ENCODE results near the gene MMAB. TPM values are rescaled to one million over a fixed set of nuclear protein-coding genes. Genes with fewer than 3 reads are reported as not detected.

MMAB gene
- total RNA-seq, 4 donors from 2014 or later = 15.1 to 31.0 (median 21.7) TPM

DNA sequence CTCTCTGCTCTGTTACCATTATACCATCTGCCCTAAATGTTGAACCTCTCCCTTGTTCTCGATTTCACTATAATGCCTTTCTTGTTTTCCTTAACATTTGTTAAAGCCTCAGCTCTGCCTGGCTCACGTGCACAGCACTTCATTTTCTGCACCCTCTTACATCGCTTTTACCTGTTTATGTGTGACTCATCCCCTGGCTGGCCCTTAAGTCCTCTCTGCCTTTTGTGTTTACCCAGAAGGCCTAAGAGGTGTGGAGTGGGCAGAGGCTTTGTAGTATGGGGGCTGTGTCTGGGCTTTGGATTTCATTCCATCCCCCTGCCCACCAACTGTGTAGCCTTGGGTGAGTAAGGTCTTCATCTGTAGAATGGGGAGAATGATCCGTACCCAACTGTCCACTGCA lies 59.3 kb downstream of the MMAB start:
- H3K4me3 ChIP-seq (ENCODE audit: low read depth, poor library complexity, severe bottlenecking) = no peak overlapping the region

GRCh38 chr12:109513051-109513450 lies 60.3 kb downstream of the MMAB start:
- no peak overlapping the region for H3K4me3 ChIP-seq (ENCODE audit: low read depth, poor library complexity, severe bottlenecking)
- intact Hi-C loops (cut with DNase I; ENCODE audit: low total_unique reads) = no loop called here
- whole genome bisulfite sequencing, 2 donors = 78 to 81% methylated on average over 8 of the region's 8 CpGs
- DNase-seq (ENCODE audit: low spot score in 2 of 2) = no peak
- TF ChIP-seq, protein P1, sequence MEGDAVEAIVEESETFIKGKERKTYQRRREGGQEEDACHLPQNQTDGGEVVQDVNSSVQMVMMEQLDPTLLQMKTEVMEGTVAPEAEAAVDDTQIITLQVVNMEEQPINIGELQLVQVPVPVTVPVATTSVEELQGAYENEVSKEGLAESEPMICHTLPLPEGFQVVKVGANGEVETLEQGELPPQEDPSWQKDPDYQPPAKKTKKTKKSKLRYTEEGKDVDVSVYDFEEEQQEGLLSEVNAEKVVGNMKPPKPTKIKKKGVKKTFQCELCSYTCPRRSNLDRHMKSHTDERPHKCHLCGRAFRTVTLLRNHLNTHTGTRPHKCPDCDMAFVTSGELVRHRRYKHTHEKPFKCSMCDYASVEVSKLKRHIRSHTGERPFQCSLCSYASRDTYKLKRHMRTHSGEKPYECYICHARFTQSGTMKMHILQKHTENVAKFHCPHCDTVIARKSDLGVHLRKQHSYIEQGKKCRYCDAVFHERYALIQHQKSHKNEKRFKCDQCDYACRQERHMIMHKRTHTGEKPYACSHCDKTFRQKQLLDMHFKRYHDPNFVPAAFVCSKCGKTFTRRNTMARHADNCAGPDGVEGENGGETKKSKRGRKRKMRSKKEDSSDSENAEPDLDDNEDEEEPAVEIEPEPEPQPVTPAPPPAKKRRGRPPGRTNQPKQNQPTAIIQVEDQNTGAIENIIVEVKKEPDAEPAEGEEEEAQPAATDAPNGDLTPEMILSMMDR (IDR thresholded peaks at IDR 0.05) = no peak
- TF ChIP-seq POLR2A (IDR thresholded peaks at IDR 0.05) = no peak

More for the DNA sequence above, 59.3 kb downstream of the MMAB start:
- no peak for DNase-seq (ENCODE audit: low spot score in 2 of 2)
- no peak for TF ChIP-seq POLR2A (IDR thresholded peaks at IDR 0.05)
- TF ChIP-seq, protein P1 (IDR thresholded peaks at IDR 0.05) = no peak
- intact Hi-C loops (cut with DNase I; ENCODE audit: low total_unique reads) = no loop called here
- WGBS, 2 donors = 93% methylated on average over 4 of the region's 4 CpGs

- H3K4me3 ChIP-seq (ENCODE audit: low read depth, poor library complexity, severe bottlenecking) = no peak overlapping the region
- no peak for DNase-seq (ENCODE audit: low spot score in 2 of 2)
- intact Hi-C loops (cut with DNase I; ENCODE audit: low total_unique reads) = no loop called here
- TF ChIP-seq POLR2A (IDR thresholded peaks at IDR 0.05) = no peak
- TF ChIP-seq, protein P1 (IDR thresholded peaks at IDR 0.05) = no peak
- 84 to 94% methylated on average over 1 of the region's 1 CpG for WGBS, 2 donors
Measured at GRCh38 chr12:109512608-109513007, 60.7 kb downstream of the MMAB start.

- intact Hi-C loops (cut with DNase I; ENCODE audit: low total_unique reads) = no loop called here
Measured at GRCh38 chr12:109510196-109510595, 63.1 kb downstream of the MMAB start.

DNA sequence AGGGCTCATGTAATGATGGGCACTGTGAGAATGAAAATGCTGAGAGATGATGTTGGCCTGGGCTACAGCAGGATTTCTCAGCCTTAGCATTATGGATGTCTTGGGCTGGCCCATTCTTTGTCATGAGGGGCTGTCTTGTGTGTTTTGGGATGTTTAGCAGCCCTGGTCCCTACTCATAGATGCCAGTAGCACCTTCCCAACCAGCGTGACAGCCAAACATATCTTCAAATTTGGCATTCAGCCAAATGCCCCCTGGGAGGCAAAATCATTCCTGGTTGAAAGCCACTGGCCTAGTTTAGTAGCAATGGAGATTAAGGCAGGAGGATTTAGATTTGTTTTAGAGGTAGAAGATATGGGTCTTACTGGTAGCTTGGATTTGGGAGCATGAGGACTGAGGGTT lies 69.2 kb downstream of the MMAB start:
- 33 to 46% methylated on average over 1 of the region's 1 CpG for WGBS, 2 donors
- intact Hi-C loops (cut with DNase I; ENCODE audit: low total_unique reads) = no loop called here
- no peak for DNase-seq (ENCODE audit: low spot score in 2 of 2)
- no peak overlapping the region for H3K4me3 ChIP-seq (ENCODE audit: low read depth, poor library complexity, severe bottlenecking)
- no peak for TF ChIP-seq POLR2A (IDR thresholded peaks at IDR 0.05)
- TF ChIP-seq, protein P1 (IDR thresholded peaks at IDR 0.05) = no peak

More at GRCh38 chr12:109510196-109510595, 63.1 kb downstream of the MMAB start:
- TF ChIP-seq, protein P1 (IDR thresholded peaks at IDR 0.05) = no peak
- no peak for TF ChIP-seq POLR2A (IDR thresholded peaks at IDR 0.05)
- WGBS, 2 donors = 92 to 96% methylated on average over 9 to 13 of the region's 15 CpGs
- H3K4me3 ChIP-seq (ENCODE audit: low read depth, poor library complexity, severe bottlenecking) = no peak overlapping the region
- no peak for DNase-seq (ENCODE audit: low spot score in 2 of 2)

Other genes with a start within 250 kb of the MMAB start
- gene MYO1H, start 225.6 kb downstream of the MMAB start, total RNA-seq = under 1 TPM in 2 of 4 donors, not detected in 2; 0.20 to 0.75 TPM
- 10 to 100 TPM; 22.3 to 60.1 (median 44.1) TPM for gene KCTD10, start 96.2 kb downstream of the MMAB start, total RNA-seq
- gene UBE3B, start 95.9 kb downstream of the MMAB start, total RNA-seq = 10 to 100 TPM; 42.7 to 49.9 (median 46.3) TPM
- 10 to 100 TPM; 50.1 to 71.9 (median 61.9) TPM for gene MVK, start 290 bp upstream of the MMAB start, total RNA-seq
- 1 to 10 TPM; 4.8 to 7.2 (median 6.1) TPM for gene FAM222A, start 140.3 kb upstream of the MMAB start, total RNA-seq